T-helper 9 cell (primary cell): ENCODE data around the gene CTNND2.

Source experiments
- DNase-seq: peaks from one replicate; pipeline ENCODE4 v3.0.0-alpha.2; 2020

Gene CTNND2

DNA sequence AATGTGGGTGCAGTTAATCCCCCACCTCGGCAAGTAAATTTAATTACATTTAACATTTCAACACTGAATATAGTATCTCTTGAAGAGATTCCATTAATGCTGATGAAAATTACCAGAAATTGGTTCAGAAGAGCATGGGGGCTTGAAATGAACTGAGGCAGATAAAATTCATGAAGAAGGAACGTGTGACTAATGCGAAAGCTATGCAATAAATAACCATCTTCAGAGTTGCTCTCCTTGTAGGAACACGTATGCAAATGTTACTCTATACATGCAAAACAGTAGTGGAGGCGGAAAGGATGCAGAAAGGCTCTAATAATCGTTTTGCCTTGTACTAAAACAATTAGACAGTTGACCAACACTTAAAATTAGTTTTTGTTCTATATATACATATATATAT is 320.2 kb downstream of the CTNND2 start:
- DNase-seq = no peak

DNA sequence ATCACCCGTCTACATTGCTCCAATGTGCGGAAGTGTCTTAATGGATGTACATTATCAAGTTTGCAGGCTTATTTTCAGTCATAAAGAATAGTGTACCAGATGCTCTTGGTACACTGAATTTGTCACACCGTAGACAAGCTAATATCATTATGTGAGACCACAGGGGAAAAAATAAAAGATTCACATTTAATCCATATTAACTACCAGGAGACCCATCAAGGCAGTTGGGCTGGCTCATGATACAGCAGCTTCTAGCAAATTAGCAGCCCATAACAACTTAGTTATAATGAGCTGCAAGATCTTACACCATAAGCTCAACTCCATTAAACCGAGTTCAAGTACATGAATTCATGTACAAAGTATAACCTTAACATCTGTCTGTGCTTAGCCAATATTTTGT is 324.9 kb downstream of the CTNND2 start:
- no peak for DNase-seq

DNA sequence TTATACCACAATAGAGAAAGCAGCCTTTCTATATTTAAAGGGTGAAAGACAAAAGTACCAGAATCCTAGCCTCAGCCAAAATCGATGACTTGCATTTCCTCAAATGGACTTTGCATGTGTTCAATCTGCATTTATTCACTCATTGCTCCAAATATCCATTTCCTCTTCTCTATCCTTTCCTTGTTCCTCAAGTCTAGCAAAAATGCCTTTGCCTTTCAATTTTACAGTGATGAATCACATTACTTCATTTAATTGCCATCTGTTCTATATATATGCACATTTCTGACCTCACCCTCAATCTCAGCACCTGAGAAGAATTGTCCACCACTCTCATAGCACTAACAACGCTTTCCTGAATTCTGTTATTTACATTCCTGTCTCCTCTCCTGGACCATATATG is 329.5 kb downstream of the CTNND2 start:
- DNase-seq = no peak

DNA sequence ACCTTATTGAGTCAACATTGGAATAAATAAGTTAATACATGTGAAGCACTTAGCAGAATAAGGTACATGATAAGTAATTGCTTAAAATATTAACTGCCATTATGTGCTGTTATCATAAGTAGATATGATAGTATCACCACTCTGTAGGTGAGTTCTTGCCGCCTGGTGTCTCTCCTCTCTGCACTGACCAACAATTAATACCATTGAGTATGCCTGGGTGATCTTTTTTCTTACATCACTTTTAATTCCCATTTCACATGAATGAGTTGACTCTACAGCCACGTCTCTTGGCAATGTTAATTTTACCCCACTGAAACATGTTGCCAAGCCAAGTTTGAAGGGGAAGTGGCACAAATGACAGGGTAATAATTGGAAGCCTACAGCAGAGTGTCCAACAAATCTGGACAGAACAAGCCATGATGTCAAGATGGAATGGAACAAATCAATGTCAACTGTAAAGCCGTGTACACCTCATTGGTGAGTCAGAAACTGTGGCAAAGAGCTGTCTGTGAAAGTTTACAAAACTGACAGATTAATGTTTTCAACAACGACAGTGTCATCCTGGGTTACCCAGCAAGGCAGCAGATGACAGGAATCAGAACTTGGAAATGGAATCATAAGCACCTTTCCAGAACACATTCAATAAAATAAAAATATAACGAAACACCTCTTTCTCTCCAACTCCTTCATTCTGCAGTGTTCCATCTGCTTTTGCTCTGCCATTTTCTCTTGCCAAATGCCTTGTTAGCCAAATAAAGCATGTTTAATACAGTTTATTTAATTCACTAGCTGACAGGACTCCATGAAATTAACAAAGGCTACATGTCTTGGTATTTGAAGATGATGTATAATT is 330.9 kb downstream of the CTNND2 start:
- no peak for DNase-seq

DNA sequence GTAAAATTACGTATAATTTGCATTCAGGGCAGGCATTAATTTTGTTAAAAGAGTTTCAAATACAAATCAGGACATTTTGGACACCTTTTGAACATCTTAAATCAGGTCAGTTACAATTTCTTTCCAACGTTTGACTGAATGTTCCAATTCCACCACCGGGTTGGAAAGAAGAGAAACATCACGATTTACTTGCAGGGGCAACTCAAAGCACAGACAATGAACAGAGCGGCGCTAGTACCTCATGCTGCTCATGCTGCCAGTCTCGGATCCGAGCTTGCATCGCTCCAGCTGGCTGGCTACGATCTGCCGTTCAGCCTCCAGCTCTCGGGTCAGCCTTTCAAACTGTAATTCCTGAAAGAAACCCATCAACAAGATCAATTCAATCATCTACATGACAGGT is 339.5 kb downstream of the CTNND2 start:
- no peak for DNase-seq

DNA sequence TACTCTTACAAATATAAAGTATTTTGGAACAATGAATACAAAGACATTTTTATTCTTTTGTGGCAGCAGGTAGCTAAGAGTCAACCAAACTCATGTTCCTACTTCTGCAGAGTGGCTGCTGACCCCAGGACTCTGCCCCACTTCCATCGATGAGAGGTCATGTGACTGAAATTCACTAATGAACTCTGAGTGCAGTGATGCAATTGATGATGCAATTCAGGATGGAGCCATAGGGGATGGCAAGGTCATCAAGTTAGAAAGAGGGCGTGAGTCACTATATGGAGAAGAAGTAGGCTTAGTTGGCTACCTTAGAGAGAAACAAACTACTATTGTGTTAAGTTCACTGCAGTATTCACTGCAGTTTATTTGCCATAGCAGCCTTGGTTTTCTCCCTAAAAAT is 340.4 kb downstream of the CTNND2 start:
- no peak for DNase-seq

DNA sequence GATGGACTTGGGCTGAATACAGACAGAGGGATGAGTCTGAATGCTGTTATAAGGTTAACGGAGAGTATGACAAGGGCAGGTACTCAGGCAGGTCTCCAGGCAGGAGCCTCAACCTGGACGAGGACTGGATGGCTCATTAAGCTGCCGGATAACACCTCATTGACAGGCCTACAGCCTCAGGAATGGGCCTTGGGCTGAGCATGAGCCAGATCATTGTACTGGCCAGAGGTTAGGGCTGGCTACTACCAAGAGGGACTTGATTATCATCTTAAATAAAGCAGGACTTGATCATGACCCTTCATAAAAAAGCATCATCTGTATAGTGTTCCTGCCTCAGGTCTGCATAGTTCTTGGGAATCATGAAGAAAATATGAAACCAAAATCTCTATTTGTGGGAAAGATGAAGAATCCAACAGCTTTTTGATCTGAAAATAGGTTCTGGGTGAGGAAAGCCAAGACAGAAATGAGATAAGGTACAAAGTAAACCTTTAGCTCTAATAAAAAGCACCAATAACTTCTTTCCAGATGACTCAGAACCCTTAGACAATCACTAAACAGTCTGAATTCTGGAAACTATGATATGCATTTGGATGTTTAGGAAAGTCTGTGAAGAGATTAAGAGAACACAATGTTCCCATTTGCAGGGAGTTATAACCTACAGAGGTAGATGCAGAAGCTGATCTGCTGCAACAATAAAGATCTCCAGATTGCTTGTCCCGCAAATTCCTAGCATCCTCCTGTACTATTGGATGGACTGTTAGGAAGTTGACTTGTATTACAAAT is 343.1 kb downstream of the CTNND2 start:
- DNase-seq = no peak

DNA sequence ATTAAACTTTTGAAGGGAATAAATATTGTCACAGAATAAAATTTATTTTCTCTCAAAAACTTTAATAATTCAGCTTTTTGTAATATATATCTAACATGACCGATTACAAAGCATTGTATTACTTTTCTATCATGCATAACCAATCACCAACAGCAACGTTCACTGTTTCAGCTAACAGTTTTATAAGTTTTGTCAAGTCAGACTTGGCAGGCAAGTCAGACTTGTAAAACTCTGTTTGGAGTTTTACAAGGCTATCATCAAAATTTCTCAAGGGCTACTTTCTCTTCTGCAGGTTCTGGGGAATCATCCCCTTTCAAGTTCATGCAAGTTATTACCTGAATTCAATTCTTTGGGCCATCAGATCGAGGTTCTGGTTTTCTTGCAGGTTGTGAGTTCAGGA is 347.2 kb downstream of the CTNND2 start:
- DNase-seq = no peak

DNA sequence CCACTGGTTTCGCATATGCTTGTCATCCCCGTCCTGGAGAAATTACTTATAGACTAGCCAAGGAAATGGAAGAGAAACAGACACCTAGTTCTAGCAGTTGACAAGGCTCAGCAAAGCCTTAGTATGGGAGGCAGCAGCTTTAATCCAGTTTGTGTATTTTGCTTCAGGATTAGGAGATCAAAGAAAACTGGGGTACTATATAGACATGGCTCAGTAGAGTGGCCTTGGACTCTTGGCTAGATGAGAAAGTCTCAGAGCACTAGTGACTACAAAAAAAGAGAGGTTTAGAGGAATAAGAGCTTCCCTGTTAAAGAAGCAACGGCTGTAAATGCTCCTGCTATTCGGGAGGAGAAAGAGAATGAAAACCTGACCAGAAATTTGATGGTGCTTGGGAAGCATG is 349.1 kb downstream of the CTNND2 start:
- no peak for DNase-seq

DNA sequence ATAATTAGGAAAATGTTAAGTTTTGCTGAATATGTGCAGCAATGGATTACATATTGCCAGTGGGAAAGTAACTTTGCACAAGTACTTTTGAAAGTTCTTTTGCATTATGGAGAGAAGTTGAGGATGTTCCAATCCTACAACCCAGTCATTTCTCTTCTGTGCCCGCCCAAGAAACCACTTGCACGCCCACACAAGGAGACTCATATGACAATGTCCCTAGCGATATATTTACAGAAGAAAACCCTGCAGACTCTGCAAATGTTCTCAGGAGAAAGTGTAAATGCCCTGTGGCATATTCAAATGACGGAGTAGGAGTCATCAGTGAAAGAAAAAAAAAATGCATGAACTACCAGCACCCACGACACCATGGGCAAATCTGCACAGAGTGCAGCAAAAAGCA is 356.5 kb downstream of the CTNND2 start:
- DNase-seq = no peak

DNA sequence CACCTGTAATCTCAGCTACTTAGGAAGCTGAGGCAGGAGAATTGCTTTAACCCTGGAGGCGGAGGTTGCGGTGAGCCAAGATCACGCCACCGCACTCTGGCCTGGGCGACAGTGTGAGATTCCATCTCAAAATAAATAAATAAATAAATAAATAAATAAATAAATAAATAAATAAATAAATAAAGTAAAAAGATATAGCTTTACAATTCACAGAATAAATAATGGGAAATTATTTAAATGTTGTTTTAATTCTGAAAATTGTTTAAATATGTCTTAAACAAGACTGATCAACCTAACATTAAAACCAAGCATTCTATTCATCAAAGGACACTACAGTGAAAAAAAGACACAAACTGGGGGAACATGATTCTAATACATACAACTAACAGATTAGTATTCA is 357.1 kb downstream of the CTNND2 start:
- no peak for DNase-seq

DNA sequence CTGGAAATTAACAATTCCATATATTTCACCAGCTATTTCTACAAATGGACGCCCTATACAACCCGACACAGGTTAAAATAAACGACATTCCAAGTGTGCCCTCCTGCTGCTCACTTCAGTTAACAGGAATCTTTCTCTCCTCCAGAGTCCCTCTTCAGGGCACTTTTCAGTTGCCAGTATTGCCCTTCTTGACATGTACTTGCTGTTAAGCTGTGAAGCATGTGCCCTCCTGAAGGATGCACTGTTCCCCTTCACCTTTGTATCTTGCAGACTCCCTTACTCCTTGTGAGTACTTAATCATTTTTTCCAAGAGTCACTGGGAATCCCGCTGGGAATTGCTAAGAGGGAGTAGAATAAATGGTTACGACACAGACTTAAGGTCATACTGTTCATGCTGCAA is 364.1 kb downstream of the CTNND2 start:
- DNase-seq = no peak

DNA sequence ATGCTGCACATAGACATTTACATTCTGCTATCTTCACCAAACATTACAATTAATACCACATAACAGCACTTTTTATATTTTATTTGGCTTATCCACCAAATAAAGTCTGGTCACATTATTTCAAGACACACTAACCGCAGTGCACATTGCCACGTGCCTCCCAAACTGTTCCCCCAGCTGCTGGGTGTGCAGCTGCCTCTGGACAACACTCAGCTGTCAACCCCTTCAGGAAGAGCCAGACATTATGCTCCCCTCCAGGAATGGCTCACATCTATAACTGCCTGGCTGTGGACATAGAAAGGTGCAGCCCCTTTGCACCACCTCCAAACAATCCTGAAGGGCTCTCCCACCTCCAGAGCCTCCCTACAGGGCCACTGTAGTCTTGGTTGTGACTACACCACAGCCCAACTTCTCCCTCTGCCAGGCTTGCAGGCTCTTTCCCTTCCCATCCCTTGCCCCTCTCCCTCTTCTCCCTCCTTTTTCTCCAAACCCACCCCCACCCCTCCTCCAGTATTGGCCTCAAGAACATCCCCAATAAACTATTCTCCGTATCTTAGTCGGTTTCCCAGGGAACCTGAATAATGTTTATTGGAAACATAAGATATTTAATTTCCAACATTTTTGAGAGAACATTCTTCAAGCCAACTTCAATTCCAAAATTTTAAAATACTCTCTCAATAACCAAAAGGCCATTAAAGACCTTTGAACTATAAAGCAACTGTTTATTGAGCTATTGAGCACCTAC is 372.3 kb downstream of the CTNND2 start:
- DNase-seq = no peak

DNA sequence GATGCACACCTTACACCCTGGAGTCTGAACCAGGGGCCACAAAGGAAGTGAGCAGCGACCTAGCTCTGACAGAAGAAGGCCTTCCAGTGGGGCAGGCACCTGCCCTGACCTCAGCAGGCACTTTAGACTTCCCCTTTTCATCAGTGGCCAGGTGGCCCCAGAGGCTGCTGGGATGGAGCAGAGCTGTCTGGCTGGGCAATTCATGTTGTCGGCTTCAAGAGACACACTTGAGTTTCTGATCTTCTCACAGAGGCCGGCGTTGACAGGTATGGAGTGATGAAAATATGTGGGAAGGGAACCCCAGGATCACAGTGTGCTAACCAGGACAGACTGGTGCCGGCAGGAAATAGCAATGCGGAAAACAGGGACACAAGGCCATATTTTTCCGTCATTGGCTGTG is 375.5 kb downstream of the CTNND2 start:
- DNase-seq = no peak

DNA sequence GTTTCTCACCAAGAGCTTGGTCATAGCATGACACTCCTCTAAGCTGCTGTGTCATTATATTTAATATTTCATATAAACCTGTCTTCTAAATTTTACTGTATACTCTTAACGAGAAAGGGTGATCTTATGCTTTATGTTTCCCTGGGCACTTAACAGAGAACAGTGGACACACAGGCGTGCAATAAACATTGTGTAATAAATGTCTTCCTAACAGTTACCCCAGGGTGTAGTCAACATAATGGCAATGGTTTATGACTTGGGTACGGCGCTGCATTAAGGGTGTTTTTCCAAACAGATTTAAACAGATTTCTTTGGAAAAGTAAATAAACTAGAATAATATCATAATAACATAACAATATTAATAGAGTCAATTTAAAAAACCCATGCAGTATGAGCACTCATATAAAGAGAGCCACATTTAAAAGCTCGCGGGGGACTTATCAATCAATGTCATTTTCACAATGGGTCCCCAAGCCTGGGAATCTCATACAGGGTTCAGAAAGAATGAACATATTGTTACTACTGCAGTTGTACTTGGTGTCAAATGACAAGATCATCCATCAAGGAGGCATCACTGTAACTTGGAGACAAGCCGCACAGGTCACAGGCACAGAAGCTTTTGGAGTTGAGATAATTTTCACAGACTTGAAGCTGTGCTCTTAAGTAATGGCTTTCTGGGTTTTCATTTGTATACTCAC is 376.4 kb downstream of the CTNND2 start:
- no peak for DNase-seq

DNA sequence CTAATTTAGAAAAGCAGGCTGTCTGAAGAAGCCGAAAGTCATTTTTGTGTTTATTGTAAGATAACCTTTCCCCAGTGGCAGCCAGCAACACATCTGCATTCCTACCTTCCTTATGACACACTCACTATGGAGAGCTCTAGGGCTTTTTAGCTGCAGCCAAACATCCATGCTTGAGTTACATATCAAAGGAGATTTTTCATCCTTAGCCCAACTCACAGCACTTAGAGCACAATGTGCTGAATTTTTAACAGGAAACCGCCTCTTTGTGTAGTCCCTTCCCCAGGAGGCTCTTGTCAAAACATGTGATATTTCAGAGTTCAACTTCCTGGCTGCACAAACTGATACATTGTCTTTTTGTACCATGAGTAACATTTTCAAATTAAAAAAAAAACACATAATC is 379.2 kb downstream of the CTNND2 start:
- no peak for DNase-seq

DNA sequence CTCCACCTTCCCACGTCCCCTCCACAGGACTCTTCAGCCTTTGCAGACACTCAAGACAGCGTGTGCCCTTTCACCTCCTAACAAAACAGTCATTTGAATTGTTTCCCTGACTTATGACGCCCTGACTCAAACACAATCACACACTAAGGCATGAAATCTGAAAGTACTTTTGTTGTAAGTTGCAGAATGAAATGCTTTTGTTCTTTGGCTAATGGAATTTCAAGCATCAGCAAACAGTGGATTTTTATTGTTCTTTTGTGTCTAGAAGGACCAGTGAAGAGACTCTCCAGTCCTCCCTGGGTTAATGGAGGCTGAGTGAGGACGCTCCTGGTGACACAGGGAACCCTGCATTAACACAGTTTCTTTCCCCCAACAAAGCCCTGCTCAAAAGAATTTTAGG is 380.1 kb downstream of the CTNND2 start:
- DNase-seq = no peak

DNA sequence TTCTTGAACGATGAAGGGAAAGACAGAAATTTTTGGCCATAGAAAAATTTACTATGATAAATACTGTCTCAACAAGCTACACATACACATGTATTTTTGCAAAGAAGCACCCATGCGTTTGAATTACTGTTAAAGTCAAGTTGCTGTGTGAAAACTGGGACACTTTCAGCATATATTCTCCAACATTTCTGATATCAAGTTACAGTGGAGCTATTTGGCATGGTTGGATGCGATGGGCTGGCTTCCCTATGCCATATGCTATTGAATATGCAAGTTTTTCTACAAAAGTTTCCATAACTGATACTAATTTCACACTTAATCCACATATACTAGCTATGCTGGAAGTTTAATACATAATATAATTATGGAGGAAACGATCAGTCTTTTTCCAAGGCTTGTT is 381.4 kb downstream of the CTNND2 start:
- no peak for DNase-seq

DNA sequence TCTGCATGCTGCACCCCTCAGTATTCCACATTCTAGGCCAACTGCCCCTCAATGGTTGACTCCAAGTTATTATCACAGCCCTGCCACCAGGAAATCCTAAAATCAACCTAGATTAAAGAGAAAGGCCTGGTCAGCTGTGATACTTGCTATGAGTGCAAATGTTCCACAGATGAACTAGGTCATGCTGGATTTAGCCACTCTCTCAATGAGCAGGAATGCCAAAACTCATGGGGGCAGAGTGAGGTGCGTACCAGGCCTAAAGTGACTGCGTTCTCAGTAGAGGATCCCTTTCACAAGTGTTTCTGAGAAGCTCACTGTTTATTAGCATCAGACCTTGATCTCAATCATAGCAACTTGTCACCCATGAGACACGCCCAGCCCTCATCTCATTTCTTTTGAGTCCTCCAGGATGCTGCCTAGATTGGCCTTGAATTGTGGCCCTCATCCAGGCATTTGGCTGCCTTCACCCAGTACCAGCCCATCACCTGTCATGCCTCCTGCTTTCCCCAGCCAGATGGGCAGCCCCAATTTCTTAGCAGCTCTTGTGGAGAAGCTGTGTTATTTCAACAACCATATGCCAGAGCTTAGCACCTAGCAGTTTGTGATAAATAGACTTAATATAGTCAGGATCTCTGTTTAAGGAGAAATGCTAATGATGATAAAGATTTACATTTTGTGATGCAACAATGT is 383.9 kb downstream of the CTNND2 start:
- no peak for DNase-seq

DNA sequence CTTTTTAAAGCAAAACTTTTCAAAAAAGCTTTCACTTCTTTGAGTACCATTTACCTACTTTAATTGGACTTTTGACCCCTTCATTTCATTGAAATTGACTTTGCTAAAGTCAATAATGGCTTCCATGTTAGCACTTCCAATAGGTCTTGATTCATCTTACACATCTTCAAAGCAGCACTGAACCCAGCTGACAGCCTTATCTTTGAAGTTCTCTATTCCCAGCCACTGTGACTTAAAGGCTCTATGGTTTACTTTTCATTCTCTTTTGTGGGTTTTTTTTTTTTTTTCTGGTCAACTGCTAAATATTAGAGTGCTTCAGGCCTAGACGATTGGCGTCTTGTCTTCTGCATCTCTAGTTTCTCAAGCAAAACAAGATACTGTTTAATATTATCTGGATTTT is 385.0 kb downstream of the CTNND2 start:
- DNase-seq = no peak

DNA sequence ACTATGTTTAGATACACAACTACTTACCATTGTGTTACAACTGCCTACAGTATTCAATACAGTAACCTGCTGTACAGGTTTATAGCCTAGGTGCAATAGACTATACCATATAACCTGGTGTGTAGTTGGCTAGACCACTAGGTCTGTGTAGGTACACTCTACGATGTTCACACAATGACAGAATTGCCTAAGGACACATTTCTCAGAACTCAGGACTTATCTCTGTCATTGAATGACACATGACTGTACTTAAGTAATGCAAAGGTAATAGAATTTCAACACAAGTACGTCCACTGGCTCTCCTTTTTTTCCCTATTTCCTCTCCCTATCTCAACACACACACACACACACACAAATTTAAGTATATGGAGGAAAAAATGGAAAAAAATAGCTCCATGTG is 385.6 kb downstream of the CTNND2 start:
- no peak for DNase-seq

DNA sequence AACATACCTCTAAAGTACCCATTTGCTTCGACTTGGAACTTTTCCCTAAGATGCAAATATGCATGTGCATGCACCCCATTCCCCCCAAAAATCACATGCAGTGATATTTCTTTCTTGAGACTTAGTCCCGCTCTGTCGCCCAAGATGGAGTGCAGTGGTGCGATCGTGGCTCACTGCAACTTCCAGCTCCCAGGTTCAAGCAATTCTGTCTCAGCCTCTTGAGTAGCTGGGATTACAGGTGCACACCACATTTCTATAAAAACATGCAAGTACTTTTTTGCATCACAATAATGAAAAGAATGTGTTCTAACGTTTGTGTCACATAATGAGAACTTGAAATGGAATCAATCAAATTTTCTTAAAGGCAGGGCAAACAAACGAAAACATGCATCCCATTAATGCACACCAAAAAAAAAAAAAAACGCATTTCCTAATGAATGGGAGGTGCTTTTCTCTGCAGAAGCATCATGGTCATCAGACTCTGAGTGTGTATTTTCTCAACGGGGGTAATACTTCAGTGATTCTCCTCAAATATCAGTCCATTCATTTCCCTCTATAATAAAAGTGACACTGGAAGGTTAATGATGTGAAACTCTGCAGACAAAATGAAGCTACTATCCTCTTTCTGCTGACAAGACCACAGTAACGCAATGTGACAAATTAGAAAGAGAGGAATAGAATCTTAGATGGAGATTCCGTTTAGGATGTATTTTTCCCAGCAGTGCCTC is 389.4 kb downstream of the CTNND2 start:
- no peak for DNase-seq
